ENCODE measurements around the gene MYO5B.

The MYO5B gene

DNA sequence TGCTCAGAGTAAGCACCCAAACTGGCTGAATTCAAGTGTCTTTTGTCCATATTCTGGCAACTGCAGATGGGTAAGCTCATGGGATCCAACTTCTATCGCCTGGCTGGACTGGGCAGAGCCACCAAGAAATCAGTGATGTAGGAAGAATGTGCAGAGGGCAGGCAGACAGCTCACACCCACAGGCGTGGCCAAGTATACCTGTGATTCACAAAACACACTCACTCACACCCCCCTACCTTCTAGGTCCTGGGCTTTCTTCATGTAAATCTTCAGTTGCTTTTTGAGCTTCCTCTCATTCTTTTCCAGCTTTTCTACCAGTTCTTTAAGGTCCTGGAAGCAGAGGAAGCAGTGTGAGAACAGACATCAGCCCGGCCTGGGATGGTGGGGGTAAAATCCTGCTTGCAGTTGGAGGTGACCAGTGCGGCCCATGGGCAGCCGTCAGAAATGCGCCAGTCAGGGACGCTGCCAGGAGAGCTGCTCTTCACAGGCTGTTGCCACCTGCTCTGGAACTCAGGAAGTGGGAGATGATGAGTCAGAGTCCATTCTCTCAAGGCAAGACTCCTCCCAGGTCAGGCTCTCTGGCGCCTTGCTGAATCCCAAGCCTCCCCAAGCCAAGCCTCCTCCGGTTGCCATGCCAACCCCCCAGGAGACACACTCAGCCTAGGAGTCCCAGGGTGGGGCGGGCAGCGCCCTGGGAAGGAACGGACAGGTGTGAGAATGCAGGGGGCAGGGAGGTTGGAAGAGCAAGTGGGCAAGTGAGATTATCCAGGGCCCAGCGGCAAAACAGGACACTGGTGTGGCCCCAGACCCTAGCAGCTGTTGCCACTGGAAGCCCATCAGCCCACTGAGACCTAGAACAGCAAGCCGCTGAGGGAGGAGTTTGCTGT, 345.4 kb downstream of the MYO5B start:
- H3K4me3 ChIP-seq (ENCODE audit: low read depth, low read length) = no peak overlapping the region
- DNase-seq (ENCODE audit: low read depth) = no peak
- TF ChIP-seq, protein P1, sequence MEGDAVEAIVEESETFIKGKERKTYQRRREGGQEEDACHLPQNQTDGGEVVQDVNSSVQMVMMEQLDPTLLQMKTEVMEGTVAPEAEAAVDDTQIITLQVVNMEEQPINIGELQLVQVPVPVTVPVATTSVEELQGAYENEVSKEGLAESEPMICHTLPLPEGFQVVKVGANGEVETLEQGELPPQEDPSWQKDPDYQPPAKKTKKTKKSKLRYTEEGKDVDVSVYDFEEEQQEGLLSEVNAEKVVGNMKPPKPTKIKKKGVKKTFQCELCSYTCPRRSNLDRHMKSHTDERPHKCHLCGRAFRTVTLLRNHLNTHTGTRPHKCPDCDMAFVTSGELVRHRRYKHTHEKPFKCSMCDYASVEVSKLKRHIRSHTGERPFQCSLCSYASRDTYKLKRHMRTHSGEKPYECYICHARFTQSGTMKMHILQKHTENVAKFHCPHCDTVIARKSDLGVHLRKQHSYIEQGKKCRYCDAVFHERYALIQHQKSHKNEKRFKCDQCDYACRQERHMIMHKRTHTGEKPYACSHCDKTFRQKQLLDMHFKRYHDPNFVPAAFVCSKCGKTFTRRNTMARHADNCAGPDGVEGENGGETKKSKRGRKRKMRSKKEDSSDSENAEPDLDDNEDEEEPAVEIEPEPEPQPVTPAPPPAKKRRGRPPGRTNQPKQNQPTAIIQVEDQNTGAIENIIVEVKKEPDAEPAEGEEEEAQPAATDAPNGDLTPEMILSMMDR (IDR thresholded peaks at IDR 0.05; ENCODE audit: control insufficient read depth, extremely low read depth, insufficient read depth) = no peak

DNA sequence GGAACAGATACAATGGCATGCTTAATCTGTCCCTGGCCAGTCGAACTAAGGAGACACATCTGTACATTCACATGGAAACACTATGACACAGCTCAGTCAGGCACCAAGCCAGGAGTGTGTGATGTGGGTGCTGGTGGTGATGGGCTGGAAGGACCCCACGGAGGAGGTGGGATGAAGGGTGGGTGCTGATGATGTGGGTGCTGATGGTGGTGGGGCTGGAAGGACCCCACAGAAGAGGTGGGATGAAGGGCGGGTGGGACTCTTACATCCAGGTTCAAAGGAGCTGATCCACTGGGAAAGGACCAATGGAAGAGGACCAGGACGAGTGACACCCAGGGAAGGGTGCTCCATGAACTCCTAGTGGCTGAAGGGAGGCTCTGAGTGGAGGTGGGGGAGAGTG, 346.8 kb downstream of the MYO5B start:
- no peak for DNase-seq (ENCODE audit: low read depth)
- TF ChIP-seq, protein P1 (IDR thresholded peaks at IDR 0.05; ENCODE audit: control insufficient read depth, extremely low read depth, insufficient read depth) = no peak
- H3K4me3 ChIP-seq (ENCODE audit: low read depth, low read length) = no peak overlapping the region

DNA sequence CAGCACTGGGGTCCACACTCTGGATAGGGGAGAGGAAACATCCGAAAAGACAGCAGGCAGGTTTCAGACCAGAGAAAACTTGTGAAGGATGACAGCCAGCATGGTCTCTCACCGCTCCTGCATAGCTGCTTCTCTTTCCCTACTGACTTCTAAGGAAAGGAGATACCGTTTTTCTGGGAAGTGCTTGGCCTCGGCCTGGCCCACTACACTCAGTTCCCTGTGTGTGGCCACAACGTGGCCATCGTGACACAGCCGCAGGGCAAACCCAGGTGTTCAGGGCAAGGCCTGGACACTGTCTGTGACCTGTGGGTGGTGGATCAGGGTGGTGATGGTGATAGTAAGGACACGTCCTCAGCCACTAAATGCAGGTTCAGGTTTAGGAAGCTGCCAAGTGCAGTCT, 347.4 kb downstream of the MYO5B start:
- TF ChIP-seq, protein P1 (IDR thresholded peaks at IDR 0.05; ENCODE audit: control insufficient read depth, extremely low read depth, insufficient read depth) = no peak
- DNase-seq (ENCODE audit: low read depth) = no peak

DNA sequence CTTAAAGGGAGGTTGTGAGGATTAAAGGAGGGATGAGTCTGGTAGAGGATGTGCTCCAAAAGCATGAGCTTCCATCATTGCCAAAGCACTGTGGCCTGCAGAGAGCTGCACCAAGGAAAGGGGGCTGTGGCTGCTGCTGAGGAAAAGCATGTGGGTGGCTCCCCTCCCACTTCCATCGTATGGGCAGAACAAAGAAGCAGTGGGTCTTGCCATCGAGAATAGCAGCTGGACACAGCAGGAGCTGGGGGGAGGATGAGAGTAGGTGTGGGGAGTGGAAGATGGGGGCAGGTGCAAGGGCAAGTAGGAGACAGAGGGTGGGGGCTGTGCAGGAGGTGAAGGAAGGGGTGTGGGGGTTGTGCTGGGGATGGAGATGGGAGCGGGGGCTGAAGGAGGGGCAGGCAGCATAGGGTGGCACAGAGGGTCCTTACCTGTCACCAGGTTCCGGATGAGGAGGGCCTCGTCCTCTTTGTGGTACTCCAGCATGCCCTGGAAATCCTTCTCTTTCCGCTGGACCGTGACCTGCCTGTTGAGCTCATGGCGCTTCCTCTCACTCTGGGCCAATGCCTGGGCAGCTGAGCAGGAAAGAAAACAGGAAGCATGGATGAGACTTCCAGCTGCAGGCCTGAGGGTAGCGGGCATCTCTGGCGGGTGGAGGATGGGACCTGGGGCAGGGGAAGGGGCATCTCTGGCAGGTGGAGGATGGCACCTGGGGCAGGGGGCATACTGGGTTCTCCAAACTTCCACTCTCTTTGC, 348.1 kb downstream of the MYO5B start:
- no peak for DNase-seq (ENCODE audit: low read depth)
- no peak overlapping the region for H3K4me3 ChIP-seq (ENCODE audit: low read depth, low read length)
- TF ChIP-seq, protein P1 (IDR thresholded peaks at IDR 0.05; ENCODE audit: control insufficient read depth, extremely low read depth, insufficient read depth) = no peak

More for the DNA sequence above, 347.4 kb downstream of the MYO5B start:
- no peak overlapping the region for H3K4me3 ChIP-seq (ENCODE audit: low read depth, low read length)

DNA sequence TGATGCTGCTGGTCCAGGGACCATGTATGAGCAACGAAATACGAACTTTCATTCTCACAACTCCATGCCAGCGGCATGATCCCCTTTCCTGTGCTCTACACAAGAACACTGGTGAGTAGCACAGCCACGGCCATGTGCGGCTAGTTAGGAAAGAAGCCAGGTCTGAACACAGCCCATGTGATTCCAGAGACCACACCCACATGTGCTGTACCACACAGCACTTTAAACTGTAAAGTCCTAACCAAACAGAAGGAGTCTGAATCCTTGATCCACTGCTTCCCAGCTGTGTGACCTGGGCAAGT, 348.6 kb downstream of the MYO5B start:
- TF ChIP-seq, protein P1 (IDR thresholded peaks at IDR 0.05; ENCODE audit: control insufficient read depth, extremely low read depth, insufficient read depth) = no peak
- H3K4me3 ChIP-seq (ENCODE audit: low read depth, low read length) = no peak overlapping the region
- DNase-seq (ENCODE audit: low read depth) = no peak

DNA sequence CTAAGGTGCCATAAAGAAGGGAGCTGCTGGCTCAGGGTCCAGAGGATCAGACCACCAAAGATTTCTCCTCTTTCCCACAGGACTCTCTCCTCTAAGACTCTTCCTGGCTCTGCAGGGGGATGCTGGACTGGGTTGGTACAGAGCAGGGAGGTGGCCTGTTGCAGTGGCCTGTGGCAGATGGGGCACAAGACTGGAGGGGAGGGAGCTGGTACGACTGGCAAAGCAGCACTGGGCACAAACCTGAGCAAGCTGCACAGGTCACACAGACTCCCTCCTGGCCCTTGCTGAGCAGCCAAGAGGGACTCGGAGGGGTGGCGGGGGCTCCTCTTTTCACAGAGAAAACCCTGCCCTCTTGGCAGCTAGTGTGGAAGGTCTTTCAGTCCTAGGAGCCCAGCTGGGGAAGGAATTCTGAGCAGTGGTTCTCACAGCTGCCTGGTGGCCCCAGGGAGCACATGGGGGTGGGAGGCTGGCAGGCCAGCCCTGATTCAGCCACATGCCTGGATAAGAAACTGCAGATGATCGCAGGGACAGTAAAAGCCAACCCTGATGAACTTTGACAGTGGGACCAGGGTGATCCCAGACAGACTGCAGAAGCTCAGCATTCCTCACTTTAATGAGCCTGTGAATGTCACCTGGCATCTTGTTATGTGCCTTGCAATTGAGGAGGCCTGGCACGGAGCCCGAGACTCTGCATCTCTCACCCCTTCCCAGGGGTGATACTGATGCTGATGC, 349.2 kb downstream of the MYO5B start:
- TF ChIP-seq, protein P1 (IDR thresholded peaks at IDR 0.05; ENCODE audit: control insufficient read depth, extremely low read depth, insufficient read depth) = no peak
- no peak for DNase-seq (ENCODE audit: low read depth)
- no peak overlapping the region for H3K4me3 ChIP-seq (ENCODE audit: low read depth, low read length)
